GM06990 (cell line): Measurements from ENCODE around the gene SLC25A22.

Experiments
- DNase-seq: peaks from one replicate; pipeline ENCODE4 v3.0.0-alpha.2; 2011; ENCODE audit not compliant: insufficient read length; ENCODE audit errors: extremely low read depth
- H3K27me3 ChIP-seq: replicated peaks from 2 replicates; pipeline ENCODE4 v1.6.0; 2011; ENCODE audit warnings: low read length; ENCODE audit not compliant: control insufficient read depth, insufficient read depth
- H3K36me3 ChIP-seq: 2 replicates; pipeline ENCODE4 v1.5.1; 2011; ENCODE audit warnings: low read length; ENCODE audit not compliant: control insufficient read depth, insufficient read depth
- H3K4me3 ChIP-seq: replicated peaks from 2 replicates; pipeline ENCODE4 v1.5.1; 2011; ENCODE audit warnings: low read depth, mild to moderate bottlenecking, control low read depth, low read length
- CTCF ChIP-seq: IDR thresholded peaks from 2 replicates; pipeline ENCODE4 v1.5.1; 2011; ENCODE audit warnings: low read length, control low read depth, mild to moderate bottlenecking, inconsistent platforms; ENCODE audit not compliant: insufficient read depth, poor library complexity, severe bottlenecking

The SLC25A22 gene

GRCh38 chr11:815675-816432, 17.8 kb upstream of the SLC25A22 start:
- DNase-seq, result no peak
- Histone ChIP-seq H3K4me3 (no peak overlapping the region), H3K27me3 (no peaks in the 10 kb centered on the region), H3K36me3 (peaks cover 31% of the 10 kb centered on the region)
- TF ChIP-seq CTCF, result no peak

GRCh38 chr11:813456-814096, 15.5 kb upstream of the SLC25A22 start:
- Histone ChIP-seq H3K27me3 (no peaks in the 10 kb centered on the region), H3K4me3 (no peak overlapping the region), H3K36me3 (peaks cover 31% of the 10 kb centered on the region)
- no peak for TF ChIP-seq CTCF
- DNase-seq, result no peak

- H3K27me3 ChIP-seq, result no peaks in the 10 kb centered on the region
- peaks cover 31% of the 10 kb centered on the region for H3K36me3 ChIP-seq
- no peak for DNase-seq
- H3K4me3 ChIP-seq, result no peak overlapping the region
- no peak for TF ChIP-seq CTCF
Observed at GRCh38 chr11:813072-813455, 15.0 kb upstream of the SLC25A22 start.

- TF ChIP-seq CTCF, result no peak
- peaks cover 31% of the 10 kb centered on the region for H3K36me3 ChIP-seq
- H3K4me3 ChIP-seq, result no peak overlapping the region
- H3K27me3 ChIP-seq, result no peaks in the 10 kb centered on the region
- DNase-seq, result no peak
Observed at GRCh38 chr11:812390-812789, 14.3 kb upstream of the SLC25A22 start.

- DNase-seq, result no peak
- Histone ChIP-seq H3K4me3 (peak overlapping the region; percentile 96), H3K36me3 (peaks cover 31% of the 10 kb centered on the region), H3K27me3 (no peaks in the 10 kb centered on the region)
- peak; percentile 8 for TF ChIP-seq CTCF
Observed at GRCh38 chr11:811446-812245, 13.6 kb upstream of the SLC25A22 start.
